LNCAP (cell line): ENCODE measurements around the gene TMEM97.

Experiments
- TF ChIP-seq, protein P1 (sequence below): fragments of 450-650 bp; IDR thresholded peaks from 2 replicates; pipeline ENCODE4 v1.5.1; 2017; ENCODE audit warnings: mild to moderate bottlenecking

Gene TMEM97

DNA sequence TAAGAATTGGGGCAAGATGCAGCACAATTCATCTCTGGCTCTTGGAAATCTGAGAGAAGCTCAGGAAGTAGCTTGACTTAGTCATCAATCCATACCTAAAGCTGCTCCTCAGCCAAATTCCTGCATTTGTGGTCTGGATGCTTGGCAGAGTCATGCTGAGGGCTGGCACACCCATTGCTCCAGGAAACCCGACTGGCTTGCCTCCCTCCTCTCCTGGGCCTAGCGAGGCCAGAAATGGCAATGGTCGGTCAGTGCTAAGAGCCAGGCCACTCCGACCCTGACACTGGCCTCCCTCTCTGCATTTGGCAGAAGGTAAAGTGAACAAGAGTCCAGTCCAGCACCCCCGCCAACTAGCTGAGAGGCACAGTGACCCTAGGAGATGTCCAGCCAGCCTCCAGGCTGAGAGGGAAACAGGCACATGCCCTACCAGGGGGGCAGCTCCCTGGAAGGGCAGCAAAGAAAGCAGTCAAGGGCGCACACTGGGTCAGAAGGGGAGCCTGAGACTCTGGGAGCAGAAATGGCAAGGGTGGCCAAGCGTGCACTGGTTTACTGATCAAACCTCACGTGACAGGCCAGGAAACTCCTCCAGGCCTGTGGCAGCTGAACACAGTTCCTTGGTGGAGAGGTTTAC is 28.4 kb downstream of the TMEM97 start:
- TF ChIP-seq, protein P1, sequence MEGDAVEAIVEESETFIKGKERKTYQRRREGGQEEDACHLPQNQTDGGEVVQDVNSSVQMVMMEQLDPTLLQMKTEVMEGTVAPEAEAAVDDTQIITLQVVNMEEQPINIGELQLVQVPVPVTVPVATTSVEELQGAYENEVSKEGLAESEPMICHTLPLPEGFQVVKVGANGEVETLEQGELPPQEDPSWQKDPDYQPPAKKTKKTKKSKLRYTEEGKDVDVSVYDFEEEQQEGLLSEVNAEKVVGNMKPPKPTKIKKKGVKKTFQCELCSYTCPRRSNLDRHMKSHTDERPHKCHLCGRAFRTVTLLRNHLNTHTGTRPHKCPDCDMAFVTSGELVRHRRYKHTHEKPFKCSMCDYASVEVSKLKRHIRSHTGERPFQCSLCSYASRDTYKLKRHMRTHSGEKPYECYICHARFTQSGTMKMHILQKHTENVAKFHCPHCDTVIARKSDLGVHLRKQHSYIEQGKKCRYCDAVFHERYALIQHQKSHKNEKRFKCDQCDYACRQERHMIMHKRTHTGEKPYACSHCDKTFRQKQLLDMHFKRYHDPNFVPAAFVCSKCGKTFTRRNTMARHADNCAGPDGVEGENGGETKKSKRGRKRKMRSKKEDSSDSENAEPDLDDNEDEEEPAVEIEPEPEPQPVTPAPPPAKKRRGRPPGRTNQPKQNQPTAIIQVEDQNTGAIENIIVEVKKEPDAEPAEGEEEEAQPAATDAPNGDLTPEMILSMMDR: peak; percentile 29; the same call in 1 of the 2 replicates

DNA sequence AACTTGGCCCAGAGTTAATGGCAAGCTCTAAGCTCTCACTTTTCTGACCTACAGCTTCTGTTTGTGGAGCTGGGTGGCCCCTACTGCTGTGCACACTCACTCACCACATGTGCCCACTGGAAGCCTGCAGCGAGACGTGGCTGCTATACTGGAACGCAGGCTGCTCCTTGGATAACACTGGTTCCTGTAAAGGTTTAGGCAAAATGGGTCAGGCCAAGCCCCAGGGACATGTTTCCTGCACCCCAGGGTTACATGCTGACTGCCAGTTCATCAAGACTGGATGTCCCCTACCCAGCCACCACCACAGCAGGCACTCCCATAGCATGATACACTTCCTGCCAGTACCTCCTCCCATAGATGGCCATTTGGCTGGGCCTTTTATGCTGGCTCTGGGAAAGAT is 30.0 kb downstream of the TMEM97 start:
- TF ChIP-seq, protein P1: no peak

DNA sequence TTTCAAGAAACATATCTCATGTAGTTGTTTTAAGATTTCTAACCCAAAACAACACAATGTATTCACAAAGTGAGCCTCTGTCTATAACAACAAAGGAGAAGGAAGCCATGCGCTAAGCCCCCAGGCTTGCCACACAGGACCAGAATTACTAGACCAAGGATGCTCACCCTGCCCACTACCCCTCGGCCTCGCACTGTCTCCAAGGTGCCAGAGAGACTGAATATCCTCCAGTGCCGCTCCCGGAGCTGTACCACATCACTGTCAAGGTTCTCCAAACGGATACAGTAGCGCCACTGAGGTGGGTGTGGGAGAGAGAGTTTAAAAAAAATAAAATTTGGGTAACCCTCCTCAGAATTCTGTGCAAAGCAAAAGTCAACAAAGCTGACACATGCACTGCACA is 31.3 kb downstream of the TMEM97 start:
- TF ChIP-seq, protein P1: no peak

DNA sequence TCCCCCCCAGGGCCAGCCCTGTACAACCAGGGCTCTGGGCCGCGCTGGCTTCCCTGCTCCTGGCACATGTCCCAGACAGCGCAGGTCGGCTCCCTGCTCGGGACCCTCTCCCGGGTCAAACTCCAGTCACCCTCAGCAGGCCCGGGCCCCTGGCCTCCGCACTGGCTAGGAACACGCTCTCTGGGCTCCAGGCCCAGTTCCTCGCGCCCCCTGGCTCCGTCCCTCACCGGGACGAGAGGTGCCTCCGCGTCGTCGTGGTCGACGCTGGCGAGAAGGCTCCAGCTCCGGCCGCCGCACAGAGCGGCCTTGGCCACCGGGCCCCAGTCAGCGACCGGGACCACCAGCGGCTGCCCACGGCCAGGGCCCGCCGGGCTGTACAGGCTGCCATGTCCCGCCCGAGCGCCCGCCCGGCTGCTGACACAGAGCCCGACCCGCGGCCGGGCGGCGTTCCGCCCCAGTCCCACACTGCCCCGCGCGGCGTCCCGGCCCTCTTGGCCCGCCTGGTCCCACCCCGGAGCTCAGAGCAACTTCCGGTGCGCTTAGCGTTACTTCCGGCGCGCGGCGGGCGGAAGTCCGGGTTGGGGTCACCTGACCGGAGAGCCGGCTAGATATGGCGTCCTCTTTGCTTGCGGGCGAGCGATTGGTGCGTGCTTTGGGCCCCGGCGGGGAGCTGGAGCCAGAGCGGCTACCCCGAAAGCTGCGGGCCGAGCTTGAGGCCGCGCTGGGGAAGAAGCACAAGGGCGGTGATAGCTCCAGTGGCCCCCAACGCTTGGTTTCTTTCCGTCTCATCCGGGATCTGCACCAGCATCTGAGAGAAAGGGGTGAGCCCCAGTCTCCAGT is 38.3 kb downstream of the TMEM97 start, which contains the start of gene POLDIP2:
POLDIP2 (minus strand) TSS at position 467 of the 840 bp plus-strand sequence; CDS start at position 388, 79 bp downstream.
- TF ChIP-seq, protein P1: no peak

DNA sequence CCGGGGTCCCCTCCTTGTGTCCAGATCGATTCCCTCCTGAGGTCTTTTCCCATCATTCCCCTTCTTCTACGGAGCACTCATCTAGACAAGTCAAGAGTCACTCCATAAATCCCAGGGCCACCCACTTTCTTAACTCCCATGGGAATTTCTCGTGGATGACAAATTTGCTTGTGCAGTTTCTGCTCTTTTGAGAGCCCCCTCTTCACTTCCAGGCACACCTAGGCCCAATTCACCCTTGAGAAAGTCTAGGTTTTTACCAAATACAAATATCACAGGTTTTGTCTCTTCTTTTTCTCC is 38.8 kb downstream of the TMEM97 start:
- TF ChIP-seq, protein P1: no peak

DNA sequence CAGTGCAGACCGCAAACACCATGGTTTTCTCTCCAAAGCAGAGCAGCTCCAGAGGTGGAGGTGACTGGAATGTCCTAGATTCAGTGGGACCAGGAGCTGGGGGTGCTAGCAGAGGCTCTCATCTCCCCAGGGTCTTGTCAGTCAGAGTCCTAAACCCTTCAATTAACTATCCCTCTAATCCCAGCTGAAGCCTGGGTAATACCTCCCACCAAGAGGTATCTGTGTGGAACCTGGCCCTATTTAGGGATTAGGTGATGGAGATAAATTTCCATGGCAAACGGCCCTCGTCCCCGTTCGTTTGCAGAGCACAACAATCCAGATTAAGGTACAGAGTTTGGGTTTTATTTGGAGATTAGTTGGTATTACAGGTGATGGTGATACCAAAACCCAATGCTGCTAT is 44.2 kb downstream of the TMEM97 start:
- TF ChIP-seq, protein P1: no peak

DNA sequence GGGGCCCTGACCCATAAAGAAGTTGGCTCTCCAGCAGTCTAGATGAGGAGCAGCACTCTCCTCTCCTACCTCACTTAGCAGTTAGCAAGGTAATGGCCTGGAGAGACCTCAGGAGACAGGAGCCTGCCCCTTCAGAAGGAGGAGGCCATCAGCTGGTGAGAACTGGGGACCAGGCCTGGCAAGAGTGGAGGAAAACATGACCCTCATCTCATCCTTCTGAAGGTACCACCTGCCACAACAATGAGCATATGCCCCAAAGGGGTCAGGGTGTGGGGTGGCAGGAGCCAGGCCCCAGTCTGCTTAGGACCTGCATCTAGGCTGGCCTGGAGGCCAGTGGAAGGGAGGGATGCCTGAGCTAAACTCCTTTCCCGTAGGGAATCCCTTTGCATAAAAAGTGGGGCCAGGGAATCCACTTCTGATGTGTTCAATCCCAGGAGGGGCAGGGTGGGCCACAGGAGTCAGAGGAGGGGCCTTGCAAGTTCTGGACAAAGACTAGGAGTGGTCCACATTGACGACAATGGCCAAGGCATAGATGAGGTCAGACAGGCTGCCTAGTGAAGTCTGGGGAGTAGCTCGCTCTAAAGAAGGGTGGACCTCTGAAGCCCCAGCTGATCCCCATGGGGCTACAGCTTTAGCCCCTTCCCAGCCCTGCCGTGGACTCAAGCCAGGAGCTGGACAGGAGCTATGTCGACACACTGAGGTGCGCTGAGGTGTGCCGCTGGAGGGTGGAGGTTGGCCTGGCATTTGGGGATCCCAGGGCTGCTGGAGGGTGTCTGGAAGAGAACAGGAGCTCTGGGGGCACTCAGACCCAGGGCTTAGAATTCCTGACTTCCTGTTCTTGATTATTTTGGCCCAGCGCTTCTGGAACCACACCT is 45.0 kb downstream of the TMEM97 start:
- TF ChIP-seq, protein P1: no peak
